ENCODE results near the gene CHD1L. TPM values are rescaled to one million over a fixed set of nuclear protein-coding genes. Genes with fewer than 3 reads are reported as not detected.

Gene CHD1L
- total and polyA plus RNA-seq, 2 of the 4 experiments (the other 2 are of a cell fraction), result 31.2 to 47.5 TPM

DNA sequence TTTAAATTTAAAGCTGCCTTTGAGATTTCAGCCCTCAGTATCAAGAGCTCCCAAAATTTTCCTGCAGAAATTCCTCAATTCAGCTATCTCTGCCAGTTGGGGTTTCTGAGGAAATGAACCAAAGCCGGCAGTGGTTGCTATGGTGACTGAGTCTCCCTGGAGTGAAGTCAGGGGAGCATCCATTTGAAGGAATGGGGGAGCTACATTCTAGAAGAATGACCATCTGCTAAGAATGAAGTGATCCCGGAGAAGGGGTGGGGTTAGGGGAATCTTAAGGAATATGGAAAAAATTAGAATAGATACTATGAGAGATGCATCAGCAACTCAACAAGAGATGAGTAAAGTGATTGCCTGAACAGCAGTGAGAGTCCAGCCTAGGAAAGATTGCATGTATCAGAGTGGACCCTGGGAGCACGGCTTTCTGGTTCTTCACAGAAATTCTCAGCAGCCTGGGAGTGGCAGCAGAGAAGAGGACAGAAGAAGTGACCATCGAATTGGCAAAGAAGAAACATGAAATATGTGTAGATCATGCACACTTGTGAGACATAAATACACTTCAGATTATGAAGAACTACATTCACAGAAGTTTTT is 94.7 kb downstream of the CHD1L start:
- H3K23ac ChIP-seq (ENCODE audit: low read depth, low read length), result no peak overlapping the region
- ATAC-seq (ENCODE audit: low read depth) (no peak), DNase-seq (no peak)
- in situ Hi-C loops (cut with MboI; ENCODE audit: low sequenced_read_pairs), result no loop called here
- no peak overlapping the region for H3K4me2 ChIP-seq (ENCODE audit: low read depth, low read length)
- BruUV-seq (replicated peaks), result no TSS peak
- H4K8ac ChIP-seq (ENCODE audit: low read depth in 2 of 2, low read length in 2 of 2), result no peak overlapping the region
- H4K91ac ChIP-seq (ENCODE audit: insufficient read depth, low read depth, low read length), result no peak overlapping the region
- WGBS, 2 experiments (ENCODE audit: extremely low coverage in 2 of 2, insufficient read length in 1 of 2), result no CpG with 5 or more reads among the region's 4 CpGs
- H2BK120ac ChIP-seq (ENCODE audit: low read depth, low read length), result no peak overlapping the region
- no peak overlapping the region for H2BK20ac ChIP-seq (ENCODE audit: low read depth, low read length)
- ChIA-PET CTCF (no interaction called here), POLR2A (ENCODE audit: unreplicated experiment) (no interaction called here)
- H3K9me3 ChIP-seq (ENCODE audit: control insufficient read depth, insufficient read depth, low read length), result no peaks in the 10 kb centered on the region
- no peak overlapping the region for H2BK5ac ChIP-seq (ENCODE audit: low read depth, low read length, poor library complexity, severe bottlenecking)
- no peak overlapping the region for H3K18ac ChIP-seq (ENCODE audit: low read depth, low read length)
- no peak overlapping the region for H3K9ac ChIP-seq (ENCODE audit: low read depth, low read length)
- H3K4ac ChIP-seq (ENCODE audit: low read depth, low read length), result no peak overlapping the region
- H3K36me3 ChIP-seq (ENCODE audit: control insufficient read depth, insufficient read depth, low read length), result no peaks in the 10 kb centered on the region
- H2AK5ac ChIP-seq (ENCODE audit: low read depth, low read length), result no peak overlapping the region
- no peaks in the 10 kb centered on the region for H3K27me3 ChIP-seq (ENCODE audit: control insufficient read depth, insufficient read depth, low read length)
- no peaks in the 10 kb centered on the region for H3K79me1 ChIP-seq (ENCODE audit: low read depth in 1 of 2, low read length in 2 of 2)
- H3K4me1 ChIP-seq (ENCODE audit: control insufficient read depth, insufficient read depth, low read length), result no peaks in the 10 kb centered on the region
- dilution Hi-C loops (cut with HindIII; ENCODE audit: low sequenced_read_pairs, unreplicated experiment), result no loop called here
- H2AK9ac ChIP-seq (replicated peaks; ENCODE audit: low read depth, low read length, poor library complexity), result no peak overlapping the region
- H4K20me1 ChIP-seq (ENCODE audit: insufficient read depth, low read length), result no peaks in the 10 kb centered on the region
- no peak overlapping the region for H4K5ac ChIP-seq (ENCODE audit: low read depth, low read length)
- no peak overlapping the region for H3K27ac ChIP-seq (ENCODE audit: insufficient read depth, low read length)
- H2BK15ac ChIP-seq (ENCODE audit: low read depth, low read length), result no peak overlapping the region
- no peak overlapping the region for H3K14ac ChIP-seq (replicated peaks; ENCODE audit: low read depth, low read length)
- no peaks in the 10 kb centered on the region for H3K9me1 ChIP-seq (ENCODE audit: insufficient read depth, low read length)
- H2AFZ ChIP-seq (replicated peaks; ENCODE audit: low read length, poor library complexity), result no peak overlapping the region
- H3K56ac ChIP-seq (ENCODE audit: extremely low read depth, insufficient read depth, low read length), result no peak overlapping the region
- TF ChIP-seq FOS (IDR thresholded peaks at IDR 0.05; ENCODE audit: low read depth, low read length), result no peak
- no peak for TF ChIP-seq POLR2A (IDR thresholded peaks at IDR 0.05; ENCODE audit: low read depth, low read length)
- no peak for TF ChIP-seq CHD1 (IDR thresholded peaks at IDR 0.05; ENCODE audit: low read depth, low read length)
- no peak for TF ChIP-seq RCOR1 (IDR thresholded peaks at IDR 0.05; ENCODE audit: insufficient replicate concordance, low read length)
- TF ChIP-seq MAFK (IDR thresholded peaks at IDR 0.05; ENCODE audit: low read depth, low read length), result no peak
- TF ChIP-seq SMC3 (IDR thresholded peaks at IDR 0.05; ENCODE audit: low read depth, low read length), result no peak
- TF ChIP-seq CEBPB (IDR thresholded peaks at IDR 0.05; ENCODE audit: low read depth, low read length), result no peak
- TF ChIP-seq RAD21 (IDR thresholded peaks at IDR 0.05; ENCODE audit: low read length), result no peak
- no peak for TF ChIP-seq NFE2L2 (IDR thresholded peaks at IDR 0.05; ENCODE audit: low read depth, low read length)
- TF ChIP-seq MXI1 (IDR thresholded peaks at IDR 0.05; ENCODE audit: borderline replicate concordance, low read depth, low read length), result no peak
- H3K4me3 ChIP-seq (ENCODE audit: insufficient read depth, low read depth, low read length), result no peak overlapping the region
- intact Hi-C loops (cut with micrococcal nuclease), result no loop called here

Data from IMR-90 (cell line).